HK-2 (cell line): Measurements from ENCODE around the gene PEX11B.
"Not testable (repeated sequence)": the region's sequence is repeated elsewhere in the genome, so short reads cannot be mapped to it uniquely, and the experiment has no call there.

Source experiments
- DNase-seq: peaks from one replicate; pipeline ENCODE4 v3.0.0-alpha.2; 2018; ENCODE audit not compliant: unreplicated experiment

Gene PEX11B

GRCh38 chr1:145952903-145953302 is 34.4 kb upstream of the PEX11B start:
- no peak for DNase-seq

DNA sequence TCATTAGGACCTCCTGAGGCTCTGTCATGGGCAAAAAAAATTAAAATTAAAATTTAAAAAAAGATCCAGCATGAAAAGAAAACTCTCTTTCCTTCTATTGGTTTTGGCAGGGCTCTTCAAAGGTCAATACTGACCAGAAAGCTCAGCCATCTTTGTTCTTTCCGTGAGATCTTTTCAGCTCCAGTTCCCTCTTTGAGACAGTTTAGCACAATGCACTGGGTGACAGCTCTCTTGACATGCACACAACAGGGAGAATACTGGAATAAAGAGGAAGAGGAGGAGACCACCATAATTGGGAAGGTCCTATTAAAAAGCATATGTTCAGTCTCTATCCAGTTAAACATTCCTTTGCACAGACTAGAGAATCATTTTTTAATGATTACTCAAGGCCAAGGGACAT is 33.0 kb upstream of the PEX11B start:
- no peak for DNase-seq

DNA sequence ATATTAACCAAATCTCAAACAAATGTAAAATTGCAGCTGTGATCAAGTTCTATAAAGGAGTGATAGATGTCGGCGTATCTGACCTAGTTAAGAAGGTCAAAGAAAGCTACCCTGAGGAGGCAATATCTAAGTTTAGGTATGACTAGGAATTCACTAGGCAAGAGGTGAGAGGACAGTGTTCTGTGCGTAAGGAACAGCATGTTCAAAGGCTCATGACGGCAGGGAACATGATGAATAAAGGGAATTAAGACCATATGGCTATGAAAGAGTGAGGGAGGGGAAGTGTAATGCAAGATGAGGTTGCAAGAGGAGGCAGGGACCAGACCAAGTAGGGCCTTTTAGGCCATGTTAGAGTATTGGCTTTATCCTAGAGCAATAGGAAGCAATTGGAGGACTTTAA is 30.7 kb upstream of the PEX11B start:
- DNase-seq = no peak

DNA sequence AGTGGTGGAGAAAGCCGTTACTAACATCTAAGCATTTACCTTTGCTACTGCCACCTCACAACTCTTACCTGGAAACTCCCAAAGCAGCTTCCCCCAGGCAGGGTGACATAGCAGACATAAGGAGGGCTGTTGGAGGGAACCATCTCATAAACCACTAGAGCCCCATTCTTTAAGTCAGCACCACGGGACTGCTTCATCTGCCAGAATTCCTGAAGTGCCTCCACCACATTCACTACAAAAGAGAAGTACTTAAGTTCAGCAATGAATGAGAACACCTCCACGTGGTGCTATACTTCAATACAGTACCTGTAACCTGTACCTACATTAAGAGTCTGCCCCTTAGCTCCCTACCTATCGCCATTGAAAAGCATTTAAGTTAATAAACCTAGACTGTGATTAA is 29.0 kb upstream of the PEX11B start:
- no peak for DNase-seq

DNA sequence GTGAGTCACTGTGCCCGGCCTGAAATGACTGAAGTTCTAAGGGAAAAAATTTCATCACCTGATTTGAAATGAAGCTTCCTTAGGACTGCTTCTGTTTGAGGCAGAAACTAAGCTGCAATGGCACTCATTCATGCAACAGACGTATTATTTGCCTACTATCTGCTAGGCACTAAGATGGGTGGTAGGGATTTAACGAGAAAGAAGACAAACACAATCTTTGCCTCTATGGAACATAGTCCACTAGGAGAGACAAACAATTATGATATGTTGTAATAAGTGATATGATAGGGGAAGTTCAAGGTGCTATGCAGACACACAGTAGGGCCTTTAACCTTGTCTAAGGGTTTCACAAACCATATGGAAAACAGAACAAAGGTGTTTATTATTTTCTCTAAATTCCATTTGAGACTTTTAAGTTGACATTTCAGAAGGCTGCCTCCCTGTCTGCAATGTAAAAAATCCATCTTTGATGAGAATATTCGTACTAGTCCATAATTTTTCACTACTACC is 28.0 kb upstream of the PEX11B start:
- DNase-seq = no peak

DNA sequence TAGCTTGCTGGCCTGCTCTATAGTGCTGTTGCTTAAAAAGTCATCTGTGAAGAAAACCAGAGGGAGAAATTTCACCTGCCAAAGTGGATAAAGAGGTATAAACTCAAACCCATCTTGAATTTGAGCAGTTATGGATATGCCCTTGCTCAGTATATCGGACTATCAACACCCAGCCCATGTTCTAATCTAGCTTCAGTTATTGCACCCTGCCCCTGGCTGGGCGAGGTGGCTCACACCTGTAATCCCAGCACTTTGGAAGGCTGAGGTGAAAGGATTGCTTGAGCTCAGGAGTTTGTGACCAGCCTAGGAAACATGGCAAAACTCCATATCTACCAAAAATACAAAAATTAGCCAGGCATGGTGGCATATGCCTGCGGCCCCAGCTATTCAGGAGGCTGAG is 26.0 kb upstream of the PEX11B start:
- no peak for DNase-seq

DNA sequence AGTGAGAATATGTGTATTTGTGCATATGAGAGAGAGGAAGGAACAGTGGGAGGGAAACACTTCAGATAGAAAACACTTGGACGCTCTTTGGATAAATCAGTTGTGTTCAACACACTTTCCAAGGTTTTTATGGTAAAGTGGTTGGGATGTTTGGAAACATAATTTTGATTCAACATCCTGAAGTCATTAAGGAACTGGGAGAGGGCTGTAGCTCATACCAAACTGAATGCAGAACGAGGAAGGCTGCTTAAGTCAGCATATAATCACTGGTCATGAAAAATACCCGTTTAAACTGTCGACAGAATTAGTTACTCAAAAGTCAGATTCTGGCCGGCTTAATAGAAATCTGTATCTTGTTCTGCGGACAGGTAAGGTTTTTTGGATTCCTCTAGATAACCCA is 24.4 kb upstream of the PEX11B start:
- no peak for DNase-seq

- DNase-seq = no peak
Observed at GRCh38 chr1:145942405-145942804, 23.9 kb upstream of the PEX11B start.

DNA sequence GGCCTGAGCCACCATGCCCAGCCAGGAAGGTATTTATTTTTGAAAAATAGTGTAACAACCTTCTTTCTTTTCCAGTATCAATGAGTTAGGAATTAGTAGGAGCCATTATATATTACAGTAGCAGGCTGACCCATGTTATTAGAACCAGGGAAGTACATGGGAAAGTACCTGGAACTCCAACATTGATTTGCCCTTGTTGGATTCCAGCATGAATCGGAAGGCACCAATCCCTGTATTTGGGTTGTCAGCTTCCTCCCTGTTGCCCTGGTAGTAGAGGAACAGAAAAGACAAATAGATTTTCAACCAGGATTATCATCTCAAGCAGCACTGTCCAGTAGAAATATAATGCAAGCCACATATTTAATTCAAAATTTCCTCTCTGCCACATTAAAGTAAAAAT is 18.9 kb upstream of the PEX11B start:
- no peak for DNase-seq

GRCh38 chr1:145936247-145936646 is 17.7 kb upstream of the PEX11B start:
- DNase-seq = no peak

- DNase-seq = no peak
Observed at GRCh38 chr1:145935708-145936107, 17.2 kb upstream of the PEX11B start.

DNA sequence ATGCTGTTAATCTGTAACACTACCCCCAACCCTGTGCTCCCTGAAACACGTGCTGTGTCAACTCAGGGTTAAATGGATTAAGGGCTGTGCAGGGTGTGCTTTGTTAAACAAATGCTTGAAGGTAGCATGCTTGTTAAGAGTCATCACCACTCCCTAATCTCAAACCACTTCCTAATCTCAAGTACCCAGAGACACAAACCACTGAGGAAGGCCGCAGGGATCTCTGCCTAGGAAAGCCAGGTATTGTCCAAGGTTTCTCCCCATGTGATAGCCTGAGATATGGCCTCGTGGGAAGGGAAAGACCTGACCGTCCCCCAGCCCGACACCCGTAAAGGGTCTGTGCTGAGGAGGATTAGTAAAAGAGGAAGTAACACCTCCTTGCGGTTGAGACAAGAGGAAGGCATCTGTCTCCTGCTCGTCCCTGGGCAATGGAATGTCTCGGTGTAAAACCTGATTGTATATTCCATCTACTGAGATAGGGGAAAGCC is 14.0 kb upstream of the PEX11B start:
- not testable (repeated sequence) for DNase-seq

- DNase-seq = no peak
Observed at GRCh38 chr1:145927916-145928643, 9.6 kb upstream of the PEX11B start.

DNA sequence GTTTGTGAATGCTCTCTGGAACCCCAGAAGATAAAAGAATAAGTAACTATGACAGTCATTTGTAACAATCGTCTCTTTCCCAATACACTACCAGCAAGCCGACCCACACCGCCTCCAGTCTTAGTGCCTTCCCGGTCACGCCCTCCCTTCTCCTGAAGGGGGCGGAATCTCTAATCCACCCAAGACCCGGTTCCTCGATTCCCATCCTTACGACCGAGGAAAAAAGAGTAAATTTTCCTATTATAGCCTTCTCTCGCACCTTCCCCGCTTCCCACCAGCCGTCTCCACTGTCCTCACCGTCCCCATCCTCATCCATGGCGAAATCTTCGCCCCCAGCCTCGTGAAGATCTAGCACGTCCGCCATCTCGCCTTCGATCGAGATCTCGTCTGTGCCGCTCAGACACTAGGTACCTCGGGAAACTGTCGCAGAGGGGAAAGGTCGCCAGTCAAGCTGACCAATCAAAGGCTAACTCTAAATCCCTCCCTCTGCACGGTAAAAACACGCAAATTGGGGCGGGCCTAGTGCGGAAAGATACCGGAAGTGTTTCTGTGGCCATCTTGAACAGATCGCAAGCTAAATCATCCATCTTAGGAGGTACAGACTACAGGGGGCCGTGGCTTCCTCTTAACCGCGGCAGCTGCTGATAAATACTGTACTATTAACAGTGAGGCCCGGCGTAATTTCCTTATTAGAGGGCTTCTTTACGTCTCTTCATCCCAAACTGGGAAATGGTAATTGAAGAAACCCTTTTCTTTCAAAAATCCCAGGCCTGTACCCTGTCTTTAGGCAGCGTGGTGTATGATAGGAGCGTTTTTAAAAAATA is 8.8 kb upstream of the PEX11B start, which contains the start of gene RBM8A:
Gene RBM8A, minus strand, starts transcription at position 422 of the 824 bp plus-strand sequence. Its CDS starts 58 bp downstream, at position 364.
- peak; percentile 93 for DNase-seq

- no peak for DNase-seq
Observed at GRCh38 chr1:145926686-145927062, 8.2 kb upstream of the PEX11B start.

DNA sequence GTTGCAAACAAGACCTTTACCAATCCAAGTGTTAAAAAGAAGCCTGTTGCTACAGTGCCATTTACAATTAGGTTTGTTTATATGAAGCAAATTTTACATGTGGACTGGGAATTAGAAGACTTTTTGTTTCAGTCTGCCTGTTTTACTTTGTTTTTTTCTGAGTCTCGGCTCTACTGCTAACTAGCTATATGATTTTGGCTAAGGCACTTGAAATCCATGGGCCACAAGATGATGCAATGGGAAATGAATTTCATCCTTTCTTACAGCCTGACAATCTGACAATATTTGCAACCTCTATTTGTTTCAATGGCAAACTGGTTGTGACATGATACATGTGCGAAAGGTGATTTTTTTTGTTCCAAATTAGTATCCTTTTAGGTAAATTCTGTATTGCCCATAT is 3.7 kb upstream of the PEX11B start:
- no peak for DNase-seq

DNA sequence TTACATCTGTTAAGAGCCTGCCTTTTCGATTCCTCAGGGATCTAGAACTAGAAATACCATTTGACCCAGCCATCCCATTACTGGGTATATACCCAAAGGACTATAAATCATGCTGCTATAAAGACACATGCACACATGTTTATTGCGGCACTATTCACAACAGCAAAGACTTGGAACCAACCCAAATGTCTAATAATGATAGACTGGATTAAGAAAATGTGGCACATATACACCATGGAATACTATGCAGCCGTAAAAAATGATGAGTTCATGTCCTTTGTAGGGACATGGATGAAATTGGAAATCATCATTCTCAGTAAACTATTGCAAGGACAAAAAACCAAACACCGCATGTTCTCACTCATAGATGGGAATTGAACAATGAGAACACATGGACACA is 1.8 kb upstream of the PEX11B start:
- not testable (repeated sequence) for DNase-seq

DNA sequence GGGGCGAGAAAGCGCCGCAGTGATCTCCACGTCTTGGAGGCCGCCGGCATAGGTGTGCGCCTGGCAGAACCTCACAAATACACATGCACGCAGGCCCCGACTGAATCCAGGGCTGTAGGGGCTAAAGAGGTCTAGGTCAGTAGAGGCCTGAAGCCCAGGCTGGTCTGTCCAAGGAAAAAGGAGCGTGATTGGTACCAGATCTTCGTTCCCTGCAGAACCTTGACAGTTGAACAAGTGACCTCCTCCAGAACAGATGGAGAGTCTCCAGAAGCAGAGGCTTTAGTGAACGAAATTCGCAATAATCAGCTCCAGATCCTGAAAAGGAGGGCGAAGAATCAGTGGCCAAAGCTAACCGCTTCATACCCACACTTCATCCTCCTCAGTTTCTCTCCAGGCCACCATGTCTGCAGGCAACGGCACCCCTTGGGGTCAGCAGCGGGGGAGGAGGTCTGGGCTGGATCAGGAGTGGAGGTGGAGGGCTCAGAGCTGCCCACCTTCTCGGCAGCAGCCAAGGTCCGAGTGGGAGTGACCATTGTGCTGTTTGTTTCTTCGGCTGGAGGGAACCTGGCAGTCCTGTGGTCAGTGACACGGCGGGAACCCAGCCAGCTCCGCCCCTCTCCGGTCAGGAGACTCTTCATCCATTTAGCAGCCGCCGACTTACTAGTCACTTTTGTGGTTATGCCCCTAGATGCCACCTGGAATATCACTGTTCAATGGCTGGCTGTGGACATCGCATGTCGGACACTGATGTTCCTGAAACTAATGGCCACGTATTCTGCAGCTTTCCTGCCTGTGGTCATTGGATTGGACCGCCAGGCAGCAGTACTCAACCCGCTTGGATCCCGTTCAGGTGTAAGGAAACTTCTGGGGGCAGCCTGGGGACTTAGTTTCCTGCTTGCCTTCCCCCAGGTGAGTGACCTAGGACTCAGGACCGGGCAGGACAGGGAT is 749 bp upstream of the PEX11B start:
- peak; percentile 73 for DNase-seq

GRCh38 chr1:145917595-145917994 is 922 bp downstream of the PEX11B start:
- DNase-seq = no peak

DNA sequence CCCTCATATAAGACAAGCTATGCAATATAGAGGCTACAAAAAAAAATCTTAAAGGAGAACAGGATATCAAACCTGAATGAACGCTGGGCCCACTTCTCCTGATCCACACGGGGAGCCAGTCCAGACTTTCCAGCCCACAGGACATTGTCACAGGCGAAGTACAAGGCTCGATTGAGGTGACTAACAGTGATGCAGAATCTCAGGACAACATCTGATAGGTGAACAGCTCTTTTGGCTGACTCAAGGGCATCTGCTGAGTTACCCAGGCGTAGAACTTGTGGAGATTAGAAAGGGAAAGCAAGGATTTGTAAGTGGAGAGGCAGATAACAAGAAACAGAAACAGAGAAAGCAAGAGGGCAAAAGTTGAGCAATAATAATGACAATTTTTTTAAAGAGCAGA is 1.8 kb downstream of the PEX11B start:
- no peak for DNase-seq

GRCh38 chr1:145912128-145912641 is 6.3 kb downstream of the PEX11B start:
- no peak for DNase-seq
